ENCODE data around the gene TBC1D9B.

DNA sequence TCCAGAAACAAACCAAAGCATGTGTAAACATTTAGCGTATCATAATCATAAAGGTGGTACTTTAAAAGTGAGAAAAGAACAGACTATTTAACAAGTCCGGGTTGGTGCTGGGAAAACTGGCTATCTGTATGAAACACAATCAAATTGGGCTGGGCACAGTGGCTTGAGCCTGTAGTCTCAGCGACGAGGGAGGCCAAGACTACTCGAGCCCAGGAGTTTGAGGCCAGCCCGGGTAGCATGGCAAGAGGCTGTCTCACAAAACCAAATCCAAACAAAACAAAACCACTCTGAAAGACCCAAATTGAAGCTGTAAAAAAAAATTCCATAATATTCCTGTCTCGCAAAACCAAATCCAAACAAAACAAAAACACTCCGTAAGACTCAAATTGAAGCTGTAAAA, 53.3 kb downstream of the TBC1D9B start:
- TF ChIP-seq CTCF (conservative IDR thresholded peaks at IDR 0.05 in 1 of 2, IDR thresholded peaks at IDR 0.05 in 1 of 2; ENCODE audit: low read depth in 1 of 2, low read length in 2 of 2) (no peak), EZH2 (IDR thresholded peaks at IDR 0.05; ENCODE audit: low read length, missing control alignments) (no peak)
